Activated CD4-positive, alpha-beta T cell treated with anti-CD3 and anti-CD28 coated beads, Interleukin-10, Interleukin-2, amounts not matched to agents 100 ng/mL and 50 ng/mL, durations not matched to agents 16 hours and 8 hours (primary cell): ENCODE data around the gene MEF2B.
"Not testable (repeated sequence)": the region's sequence is repeated elsewhere in the genome, so short reads cannot be mapped to it uniquely, and the experiment has no call there.

ENCODE experiments used
- DNase-seq: peaks from one replicate; pipeline ENCODE4 v3.0.0-alpha.2; 2020

Gene MEF2B

DNA sequence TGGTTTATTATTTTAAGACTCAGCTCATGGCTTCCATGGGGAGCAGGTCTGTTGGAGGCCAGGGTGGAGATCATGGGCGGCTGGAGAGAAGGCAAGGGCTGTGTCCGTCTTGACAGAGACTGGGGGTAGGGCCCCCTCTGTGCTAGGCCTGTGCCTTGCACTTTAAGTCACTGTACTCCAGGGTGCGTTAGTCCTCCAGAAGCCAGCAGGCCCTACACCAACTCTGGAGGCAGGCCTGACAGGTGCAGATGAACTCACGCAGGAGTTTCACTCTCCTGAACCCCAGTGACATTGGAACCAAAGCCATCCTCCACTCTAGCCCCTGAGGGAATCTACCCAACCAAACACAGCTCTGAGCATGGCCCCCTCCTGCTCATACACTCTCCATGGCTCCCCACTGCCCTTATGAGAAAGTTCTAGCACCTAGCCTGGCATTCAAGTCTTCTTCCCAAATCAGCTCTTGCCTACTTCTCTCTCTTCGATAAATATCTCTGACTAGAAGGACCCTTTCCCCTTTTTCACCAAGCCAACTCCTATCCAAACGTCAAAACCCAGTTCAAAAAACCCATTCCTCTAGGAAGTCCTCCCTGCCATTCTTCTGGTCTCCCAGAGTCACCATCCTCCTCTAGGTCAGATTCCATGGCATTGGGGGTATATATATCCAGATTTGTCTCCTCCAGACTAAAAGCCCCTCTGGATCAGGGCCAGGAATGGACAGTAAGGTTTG lies 15.1 kb downstream of the MEF2B start:
- DNase-seq: no peak

- DNase-seq: no peak
Measured at GRCh38 chr19:19152668-19153384, 17.2 kb downstream of the MEF2B start.

DNA sequence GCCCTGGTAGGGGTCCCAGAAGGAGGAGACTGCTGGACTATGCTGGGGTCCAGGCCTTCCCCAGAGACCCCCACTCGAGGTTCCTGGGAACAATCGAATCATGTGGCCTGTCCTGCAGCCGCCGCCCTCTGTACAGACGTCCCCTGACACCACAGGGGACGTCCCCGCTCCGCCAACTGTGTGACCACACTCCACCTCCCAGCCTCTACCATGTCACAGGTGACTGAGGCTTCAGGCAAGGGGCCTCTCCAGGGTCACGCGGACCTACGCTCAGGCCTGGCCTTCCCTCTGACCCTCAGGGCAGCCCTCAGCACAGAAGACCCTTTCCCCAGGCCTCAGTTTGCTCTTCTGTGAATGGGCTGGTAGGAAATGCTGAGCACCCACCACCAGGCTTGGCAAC lies 18.6 kb downstream of the MEF2B start:
- no peak for DNase-seq

DNA sequence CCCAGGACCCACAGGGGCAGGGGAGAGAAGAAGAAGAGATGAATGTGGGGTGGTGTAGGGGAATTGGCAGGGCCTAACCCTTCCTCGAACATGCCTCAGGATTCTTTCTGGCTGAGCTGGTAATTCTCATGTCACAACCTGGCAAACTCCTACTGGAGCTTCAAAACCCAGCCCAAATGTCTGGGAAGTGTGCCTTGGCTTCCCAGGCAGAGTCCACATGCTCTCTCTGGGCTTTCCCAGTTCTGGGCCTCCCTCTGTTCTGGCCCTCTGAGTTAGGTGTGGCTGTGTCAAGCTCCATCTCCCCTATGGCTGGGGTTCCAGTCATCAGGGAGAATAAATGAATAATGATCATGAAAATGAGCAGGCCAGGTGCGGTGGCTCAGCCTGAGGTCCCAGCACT lies 20.6 kb downstream of the MEF2B start:
- no peak for DNase-seq

GRCh38 chr19:19148504-19148903 lies 21.6 kb downstream of the MEF2B start:
- not testable (repeated sequence) for DNase-seq

DNA sequence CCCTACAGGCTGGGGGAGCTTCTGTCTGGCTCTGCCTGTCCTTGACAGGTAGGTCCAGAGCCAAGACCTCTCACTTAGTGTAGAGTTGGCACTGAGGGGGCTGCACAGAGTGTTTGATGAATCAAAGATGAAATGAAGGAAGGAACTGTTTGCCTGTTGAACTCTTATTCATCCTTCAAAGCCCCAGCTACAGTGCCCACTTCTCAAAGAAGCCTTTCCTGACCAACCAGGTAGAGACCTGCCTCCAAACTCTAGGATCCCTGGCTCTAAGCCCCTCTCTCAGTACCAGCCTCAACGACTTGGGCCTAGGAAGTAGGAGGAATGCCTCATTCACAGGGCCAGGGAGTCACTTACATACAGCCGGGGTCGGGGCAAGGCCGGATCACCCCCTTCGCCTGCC lies 22.7 kb downstream of the MEF2B start:
- DNase-seq: no peak

- DNase-seq: no peak
Measured at GRCh38 chr19:19146865-19147264, 23.2 kb downstream of the MEF2B start.

DNA sequence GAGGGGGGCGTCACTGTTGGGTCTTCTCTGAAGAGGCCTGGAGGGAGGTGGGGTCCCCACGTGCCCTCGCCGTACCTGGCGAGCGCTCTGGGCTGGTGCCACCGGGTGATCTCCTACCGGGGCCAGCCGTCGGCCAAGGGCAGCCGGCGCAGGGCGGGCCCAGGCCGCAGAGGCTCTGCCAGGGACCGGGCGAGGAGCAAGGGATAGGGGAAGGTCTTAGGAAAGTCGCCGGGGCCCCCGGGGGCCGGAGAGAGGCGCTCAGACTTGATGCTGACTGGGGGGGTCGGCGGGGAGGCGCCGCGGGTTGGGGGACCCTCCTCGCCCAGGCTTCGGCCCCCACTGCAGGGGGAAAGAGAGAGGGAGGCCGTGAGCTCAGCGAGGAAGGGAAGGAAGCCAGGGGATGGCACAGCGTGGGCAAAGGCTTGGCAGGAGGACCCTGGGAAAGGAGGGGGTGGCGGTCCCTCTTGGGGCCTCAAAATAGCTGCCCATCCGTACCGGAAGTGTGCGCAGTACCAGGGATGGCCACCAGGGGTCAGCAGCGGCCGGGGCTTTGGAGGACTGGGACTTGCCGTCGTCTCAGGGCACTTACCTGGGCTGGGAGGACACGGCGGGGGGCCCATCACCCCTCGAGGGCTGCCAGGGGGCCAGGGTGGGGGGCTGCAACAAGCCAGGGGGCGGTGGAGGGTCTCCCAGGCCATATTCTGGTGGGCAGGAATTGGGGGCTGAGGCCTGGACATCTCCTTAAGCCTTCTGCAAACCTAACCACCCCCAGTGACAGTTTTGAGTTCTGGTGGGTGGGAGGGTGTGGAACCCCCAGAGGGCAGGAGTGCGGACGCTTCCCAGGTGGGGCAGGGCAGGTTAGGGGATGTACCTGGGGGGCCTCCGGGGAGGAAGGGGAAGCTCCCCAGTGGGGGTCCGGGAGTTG lies 24.1 kb downstream of the MEF2B start:
- peak; percentile 86 for DNase-seq

GRCh38 chr19:19145281-19145680 lies 24.8 kb downstream of the MEF2B start:
- no peak for DNase-seq

DNA sequence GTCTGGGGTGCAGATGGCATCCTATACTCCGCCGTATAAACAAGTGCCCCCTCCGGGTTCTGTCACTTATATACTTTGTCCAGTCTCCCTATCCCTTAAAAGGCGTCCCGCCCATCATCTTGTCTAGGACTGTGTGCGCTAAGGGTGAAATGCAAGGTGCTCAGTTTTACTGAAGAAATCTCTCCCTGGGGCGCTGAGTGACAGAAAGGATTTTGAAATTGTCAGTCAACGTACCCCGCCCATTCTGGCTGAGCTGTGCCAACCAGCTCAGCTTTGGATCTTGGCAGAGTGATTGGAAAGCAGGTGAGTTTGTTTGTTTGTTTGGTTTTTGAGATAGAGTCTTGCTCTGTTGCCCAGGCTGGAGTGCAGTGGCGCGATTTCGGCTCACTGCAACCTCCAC lies 27.7 kb downstream of the MEF2B start:
- no peak for DNase-seq

- DNase-seq: no peak
Measured at GRCh38 chr19:19140476-19140875, 29.6 kb downstream of the MEF2B start.

DNA sequence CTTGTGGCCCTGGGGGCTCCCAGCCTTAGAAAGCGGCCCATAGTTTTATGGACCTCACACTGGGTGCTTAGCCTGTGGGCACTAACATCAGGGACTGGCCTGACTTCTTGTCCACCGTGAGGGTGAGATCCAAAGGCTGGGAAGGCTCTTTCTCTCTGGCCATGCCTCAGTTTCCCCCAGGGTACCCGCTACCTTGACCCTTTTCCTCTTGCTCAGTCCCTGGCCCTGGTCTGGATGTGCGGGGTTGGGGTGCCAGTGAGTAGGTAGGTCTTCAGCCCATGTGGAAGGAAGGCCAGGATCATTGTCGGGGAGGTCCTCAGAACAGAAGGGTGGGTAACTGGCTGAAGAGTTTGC lies 30.2 kb downstream of the MEF2B start:
- no peak for DNase-seq

DNA sequence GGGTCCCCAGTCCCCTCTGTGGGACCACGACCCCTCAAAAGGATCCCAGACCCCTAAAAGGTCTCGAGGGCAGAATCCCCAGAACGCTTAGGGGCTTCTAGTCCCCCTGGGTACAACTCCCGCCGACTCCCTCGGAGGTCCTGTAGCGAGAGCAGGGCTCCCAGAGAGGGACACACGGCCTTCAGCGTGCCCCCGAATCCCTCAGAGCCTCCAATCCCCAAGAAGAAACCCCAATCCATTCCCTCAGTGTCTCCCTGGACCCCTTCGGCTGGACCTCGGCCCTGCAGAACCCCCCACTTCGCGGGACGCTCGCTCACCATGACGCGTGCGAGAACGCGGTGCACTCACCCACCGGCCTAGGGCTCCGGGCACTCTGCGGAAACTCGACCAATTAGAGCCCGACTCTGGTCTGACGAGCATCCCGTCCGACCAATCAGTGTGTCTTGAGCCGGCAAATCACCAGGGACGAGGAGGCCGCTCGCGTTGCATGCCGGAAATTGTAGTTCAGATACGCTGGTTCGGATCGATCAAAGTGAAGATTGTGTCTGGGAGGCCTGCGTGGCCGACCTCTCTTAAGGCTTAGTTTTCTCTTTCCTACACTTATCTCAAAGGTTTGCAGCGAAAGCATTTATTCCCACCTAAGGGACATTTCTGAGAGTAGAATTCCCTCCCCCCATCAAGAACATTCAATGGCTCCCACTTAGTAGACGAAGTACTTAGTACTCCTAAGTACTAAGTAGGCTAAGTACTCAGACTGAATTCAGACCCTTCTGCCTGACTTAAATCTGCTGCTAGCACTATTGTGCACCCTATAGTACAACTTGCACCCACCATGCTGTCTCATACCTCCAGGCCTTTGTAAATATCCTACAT lies 31.7 kb downstream of the MEF2B start, which contains the start of gene TMEM161A:
TSS of gene TMEM161A (minus strand) at position 370 of the 873 bp plus-strand sequence. CDS start at position 320, 50 bp downstream.
- DNase-seq: peak; percentile 99

GRCh38 chr19:19137556-19138108 lies 32.4 kb downstream of the MEF2B start:
- no peak for DNase-seq

DNA sequence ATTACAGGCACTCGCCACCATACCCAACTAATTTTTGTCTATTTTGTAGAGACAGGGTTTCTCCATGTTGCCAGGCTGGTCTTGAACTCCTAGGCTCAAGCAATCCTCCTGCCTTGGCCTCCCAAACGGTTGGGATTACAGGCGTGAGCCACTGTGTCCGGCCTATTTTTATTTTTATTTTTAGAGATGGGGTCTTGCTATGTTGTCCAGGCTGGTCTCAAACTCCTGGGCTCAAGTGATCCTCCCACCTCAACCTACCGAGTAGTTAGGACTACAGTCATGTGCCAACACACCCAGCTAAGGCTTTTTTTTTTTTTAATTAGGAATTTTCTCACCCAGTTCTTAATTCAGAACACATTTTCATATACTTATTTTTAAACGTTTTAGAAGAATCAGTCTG lies 34.4 kb downstream of the MEF2B start:
- DNase-seq: not testable (repeated sequence)

DNA sequence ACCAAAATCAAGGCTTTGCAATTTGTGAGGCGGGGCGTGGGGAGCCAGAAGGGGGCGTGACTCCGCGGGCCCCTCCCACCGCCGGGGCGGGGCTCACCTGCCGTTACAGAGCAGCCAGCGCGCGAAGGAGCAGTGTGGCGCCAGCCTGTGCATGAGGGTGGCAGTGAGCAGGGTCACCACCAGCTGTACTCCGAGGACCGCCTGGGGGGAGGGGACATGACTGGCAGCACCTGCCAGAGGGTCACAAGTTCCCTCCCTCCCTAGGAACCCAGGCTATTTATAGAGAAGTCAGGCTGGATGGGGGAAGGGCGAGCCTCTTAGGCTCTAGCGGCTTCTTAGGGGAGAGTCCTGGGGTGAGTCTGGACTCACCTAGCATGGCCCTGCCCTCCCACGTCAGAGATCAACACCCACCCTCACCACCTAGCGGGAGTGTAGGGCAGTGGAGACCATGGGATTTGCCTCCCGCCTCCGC lies 35.3 kb downstream of the MEF2B start:
- DNase-seq: peak; percentile 19

DNA sequence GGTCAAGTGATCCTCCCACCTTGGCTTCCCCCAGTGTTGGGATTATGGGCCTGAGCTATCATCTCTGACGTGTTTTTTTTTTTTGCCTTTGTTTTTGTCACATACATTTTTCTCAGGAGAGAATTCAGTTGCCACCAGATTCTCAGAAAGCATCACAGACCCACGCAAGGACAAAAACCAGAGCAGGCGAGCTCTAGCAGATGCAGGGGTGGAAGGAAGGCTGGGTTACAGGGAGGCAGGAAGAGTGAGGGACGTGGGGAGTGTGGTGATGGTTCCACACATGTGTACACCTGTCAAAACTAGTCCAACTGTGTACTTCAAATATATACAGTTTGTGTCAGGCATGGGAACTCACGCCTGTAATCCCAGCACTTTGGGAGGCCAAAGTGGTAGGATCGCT lies 36.1 kb downstream of the MEF2B start:
- no peak for DNase-seq

- DNase-seq: no peak
Measured at GRCh38 chr19:19132912-19133311, 37.2 kb downstream of the MEF2B start.

- no peak for DNase-seq
Measured at GRCh38 chr19:19131989-19132388, 38.1 kb downstream of the MEF2B start.

- DNase-seq: no peak
Measured at GRCh38 chr19:19126102-19126501, 44.0 kb downstream of the MEF2B start.

DNA sequence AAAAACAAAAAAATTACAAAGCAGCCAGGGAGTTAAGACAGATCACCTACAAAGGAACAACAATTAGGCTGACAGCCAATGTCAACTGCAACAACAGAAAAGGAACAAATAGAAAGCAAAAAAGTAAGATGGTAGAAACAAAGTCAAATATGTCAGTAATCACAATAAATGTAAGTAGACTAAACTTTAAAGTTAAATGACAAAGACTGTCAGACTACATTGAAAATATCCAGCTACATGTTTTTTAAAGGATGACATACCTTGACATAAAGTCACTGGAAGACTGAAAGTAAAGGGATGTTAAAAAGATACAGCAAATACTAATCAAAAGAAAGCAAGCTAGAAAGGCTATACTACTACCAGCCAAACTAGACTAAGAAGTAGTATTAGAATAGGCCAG lies 46.7 kb downstream of the MEF2B start:
- no peak for DNase-seq

DNA sequence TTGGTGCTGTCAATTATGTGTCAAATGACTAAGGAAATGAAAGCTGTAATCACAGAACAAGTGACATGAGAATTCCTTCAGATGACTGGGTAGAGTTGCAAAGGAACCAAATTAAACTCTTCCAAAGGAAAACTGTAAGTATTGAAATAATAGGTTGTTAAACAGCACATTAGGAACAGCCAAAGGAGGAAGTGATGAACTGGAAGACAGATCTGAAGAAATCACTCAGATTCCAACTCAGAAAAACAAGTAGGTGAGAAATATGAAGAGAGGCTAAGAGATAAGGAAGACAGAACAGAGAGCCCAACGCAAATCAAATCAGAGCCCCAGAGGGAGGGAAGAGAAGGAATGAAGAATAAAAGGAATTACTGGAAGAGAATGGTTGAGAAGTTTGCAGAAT lies 47.2 kb downstream of the MEF2B start:
- no peak for DNase-seq
